ENCODE data around the gene CACNA1C.
"Not testable (repeated sequence)": the region's sequence is repeated elsewhere in the genome, so short reads cannot be mapped to it uniquely, and the experiment has no call there.

Gene CACNA1C

DNA sequence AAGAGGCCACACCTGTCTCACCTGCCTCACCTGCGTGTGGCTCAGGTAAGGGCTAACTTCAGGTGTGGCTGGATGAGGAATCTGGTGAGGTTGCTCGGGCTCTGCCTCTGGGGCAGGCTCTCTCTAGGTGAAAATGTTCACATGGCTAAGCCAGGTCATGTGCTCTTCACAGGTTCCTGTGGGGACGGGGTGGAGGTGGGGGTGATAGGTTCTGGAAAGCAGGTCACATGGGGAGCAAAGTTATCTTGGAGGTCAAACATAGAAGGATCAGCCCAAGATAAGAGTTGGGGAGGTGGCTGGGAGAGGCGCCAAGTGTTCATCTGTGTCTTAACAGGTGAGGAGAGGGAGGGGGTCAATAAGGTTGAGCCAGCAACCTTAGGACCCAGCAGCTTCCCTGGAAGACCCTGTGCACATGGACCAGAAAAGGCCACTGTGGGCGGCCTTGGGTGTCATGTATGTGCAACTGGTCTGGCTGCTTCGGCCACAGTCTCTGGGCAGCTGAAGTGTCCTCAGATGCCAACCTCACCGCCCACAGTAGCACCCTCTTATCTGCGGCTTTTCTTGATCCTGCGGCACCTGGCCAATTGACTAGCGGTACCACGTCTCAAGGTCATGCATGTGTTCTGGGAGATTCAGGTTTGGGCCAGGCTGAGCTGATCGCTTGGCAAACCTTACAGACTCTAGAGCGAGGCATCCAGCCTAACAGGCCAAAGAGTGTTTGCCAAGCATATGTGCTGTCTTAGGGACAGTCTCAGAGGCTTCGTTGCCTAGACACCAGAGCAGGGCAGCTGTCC is 60.5 kb downstream of the CACNA1C start:
- DNase-seq = no peak

DNA sequence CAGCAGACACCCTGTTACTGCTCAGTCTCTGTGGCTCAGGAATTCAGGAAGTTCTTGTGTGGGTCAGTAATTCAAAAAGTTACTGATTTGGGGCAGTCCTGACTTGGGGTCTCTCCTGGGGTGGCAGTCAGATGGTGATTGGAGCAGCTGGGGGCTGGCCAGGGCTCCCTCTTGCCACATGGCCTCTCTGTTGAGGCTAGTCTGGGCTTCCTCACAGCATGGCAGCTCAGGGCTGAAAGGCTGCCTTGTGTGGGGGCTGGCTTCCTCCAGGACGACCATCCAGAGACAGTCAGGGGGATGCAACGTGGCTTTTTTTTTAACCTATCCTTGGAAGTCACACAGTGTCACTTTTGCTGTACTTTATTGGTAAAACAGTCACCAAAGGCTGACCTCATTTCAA is 61.3 kb downstream of the CACNA1C start:
- DNase-seq = no peak

DNA sequence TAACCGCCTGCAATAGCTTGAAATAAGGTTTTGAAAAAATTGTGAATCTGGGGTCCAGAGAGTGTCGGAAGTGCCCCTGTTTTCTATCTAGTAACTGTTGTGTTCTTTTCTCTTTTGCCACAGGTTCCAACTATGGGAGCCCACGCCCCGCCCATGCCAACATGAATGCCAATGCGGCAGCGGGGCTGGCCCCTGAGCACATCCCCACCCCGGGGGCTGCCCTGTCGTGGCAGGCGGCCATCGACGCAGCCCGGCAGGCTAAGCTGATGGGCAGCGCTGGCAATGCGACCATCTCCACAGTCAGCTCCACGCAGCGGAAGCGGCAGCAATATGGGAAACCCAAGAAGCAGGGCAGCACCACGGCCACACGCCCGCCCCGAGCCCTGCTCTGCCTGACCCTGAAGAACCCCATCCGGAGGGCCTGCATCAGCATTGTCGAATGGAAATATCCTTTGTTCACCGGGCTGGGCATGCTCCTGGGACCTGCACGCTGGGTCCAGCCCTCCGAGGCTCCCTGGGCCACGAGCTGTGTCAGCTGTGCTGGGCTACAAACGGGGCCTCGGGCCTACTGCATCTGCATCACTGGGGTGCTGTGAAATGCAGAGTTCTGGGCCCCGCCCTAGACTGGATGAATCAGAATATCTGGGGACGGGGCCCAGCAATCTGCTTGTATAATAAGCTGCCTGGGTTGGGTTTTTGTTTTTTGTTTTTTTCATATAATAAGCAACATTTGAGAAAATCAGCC is 62.5 kb downstream of the CACNA1C start:
- no peak for DNase-seq

DNA sequence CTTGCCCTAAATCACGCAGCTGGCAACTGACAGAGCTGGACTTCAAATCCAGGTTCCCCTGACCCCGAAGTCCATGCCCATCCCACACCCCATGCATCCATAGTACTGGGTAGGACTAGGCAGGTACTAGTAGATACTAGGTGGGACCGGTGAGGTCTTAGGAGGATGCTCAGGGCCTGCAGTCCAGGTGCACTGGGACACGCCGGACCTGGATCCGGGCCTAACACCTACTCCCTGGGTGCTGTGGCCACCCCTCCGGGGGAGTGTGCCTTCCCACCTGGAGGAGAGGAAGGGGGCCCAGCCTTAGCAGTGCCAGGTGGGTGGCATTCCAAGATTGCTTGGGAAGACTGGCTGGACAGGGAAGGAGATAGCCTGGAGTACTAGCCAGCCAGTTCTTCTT is 64.8 kb downstream of the CACNA1C start:
- no peak for DNase-seq

DNA sequence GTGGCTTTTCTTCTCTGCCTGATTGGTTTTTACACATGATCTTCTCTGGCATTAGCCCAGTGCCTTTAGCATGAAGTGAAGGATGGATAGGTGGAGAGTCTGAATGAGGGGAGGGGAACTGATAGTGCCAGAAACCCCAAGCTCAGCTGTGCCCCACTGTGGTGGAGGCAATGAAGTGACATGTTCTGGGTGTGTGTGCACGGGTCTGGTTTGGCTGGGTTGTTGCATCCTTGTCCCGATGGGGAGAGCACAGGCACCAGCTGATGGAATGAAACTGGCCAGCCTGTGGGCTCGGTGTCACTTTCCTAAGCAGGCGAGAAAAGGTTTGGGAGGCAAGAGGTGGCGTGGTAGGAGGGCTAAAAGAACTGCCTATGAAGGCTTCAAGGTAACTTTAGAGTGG is 65.3 kb downstream of the CACNA1C start:
- DNase-seq = no peak

DNA sequence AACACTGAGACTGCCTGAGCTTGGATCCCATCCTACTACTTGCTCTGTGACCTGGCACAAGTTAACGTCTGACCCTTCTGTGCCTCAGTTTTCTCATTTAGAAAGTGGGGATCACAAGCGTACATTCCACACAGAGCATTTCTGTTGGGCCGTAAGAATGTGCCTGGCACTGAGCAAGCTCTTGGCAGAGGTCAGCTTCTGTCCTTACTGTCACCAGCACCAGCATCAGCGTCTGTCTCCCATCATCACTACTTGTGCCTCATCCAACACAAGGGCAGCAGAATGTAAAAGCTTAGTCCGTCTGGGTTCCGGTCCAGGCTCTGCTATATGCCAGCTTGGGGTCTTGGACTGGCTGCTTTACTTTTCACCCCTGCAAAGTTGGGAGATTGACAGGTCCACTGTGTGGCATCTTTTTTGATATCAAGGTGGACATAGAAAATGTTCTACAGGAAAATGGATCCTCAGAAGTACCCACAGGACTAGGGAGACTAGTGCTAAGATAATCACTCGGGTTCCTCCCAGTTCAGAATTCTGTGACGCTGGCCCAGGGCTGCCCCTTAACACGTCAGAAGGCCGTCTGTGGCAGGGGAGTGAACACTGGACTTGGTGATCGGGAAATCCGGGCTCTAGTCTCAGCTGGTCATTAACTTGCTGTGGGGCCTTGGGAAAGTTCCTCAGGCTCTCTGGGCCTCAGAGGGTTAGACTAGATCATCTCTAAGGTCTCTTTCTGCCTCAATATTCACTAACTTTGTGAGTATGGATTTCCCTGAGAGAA is 65.9 kb downstream of the CACNA1C start:
- DNase-seq = no peak

DNA sequence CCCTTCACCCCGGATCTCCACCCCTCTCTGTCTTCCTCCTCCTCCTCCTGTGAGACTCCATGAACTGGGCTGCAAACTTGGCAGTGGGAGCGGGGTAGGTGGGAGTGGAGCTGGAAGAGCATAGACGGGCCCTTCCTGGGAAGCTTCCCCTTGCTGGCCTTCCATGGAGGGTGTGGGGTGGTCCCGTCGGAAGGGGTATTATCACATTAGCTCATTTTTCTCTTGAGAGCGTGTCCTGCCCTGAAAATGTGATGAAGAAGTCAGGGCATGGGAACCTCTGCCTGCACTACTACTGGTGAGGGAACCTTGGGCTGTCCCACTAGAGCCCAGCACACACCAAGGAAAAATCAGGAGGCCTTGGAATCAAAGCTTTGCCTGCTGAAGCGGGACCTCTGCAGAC is 66.5 kb downstream of the CACNA1C start:
- no peak for DNase-seq

DNA sequence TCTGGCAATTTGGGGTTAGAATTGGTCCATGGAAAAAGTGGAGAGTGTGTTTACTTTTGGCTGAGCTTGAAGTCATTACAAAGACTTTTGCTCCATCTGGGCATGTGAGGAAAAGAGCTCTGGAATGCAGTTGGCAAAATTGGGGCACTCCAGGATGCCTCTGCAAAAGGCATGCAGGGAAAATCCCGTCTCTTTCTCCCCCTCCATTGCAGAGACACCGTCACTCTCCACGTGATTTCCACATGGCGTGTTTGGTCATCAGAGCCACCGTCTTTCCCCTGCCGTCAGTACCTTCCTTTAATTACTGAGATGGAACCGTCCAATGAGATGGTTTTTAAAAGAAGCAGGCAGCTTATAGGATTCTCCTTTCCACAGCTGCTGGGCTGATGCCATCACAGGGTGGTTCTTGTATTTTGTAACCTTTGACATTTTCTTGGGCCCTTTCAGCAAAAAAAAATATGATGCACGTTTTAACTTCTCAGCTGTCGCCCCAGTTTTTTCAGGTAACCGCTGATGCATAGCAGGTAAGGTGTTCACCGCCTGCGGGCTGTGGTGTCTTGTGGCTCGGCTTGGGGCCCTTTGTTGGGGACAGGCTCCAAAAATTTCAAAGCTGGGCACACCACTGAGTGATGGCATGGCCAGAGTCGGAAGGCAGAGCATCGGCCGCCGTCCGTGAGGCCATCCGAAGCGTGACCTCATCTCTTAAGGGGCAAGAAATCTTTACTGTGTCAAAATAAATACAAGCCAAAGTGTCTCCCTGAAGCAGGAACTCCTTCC is 68.4 kb downstream of the CACNA1C start:
- DNase-seq = no peak

DNA sequence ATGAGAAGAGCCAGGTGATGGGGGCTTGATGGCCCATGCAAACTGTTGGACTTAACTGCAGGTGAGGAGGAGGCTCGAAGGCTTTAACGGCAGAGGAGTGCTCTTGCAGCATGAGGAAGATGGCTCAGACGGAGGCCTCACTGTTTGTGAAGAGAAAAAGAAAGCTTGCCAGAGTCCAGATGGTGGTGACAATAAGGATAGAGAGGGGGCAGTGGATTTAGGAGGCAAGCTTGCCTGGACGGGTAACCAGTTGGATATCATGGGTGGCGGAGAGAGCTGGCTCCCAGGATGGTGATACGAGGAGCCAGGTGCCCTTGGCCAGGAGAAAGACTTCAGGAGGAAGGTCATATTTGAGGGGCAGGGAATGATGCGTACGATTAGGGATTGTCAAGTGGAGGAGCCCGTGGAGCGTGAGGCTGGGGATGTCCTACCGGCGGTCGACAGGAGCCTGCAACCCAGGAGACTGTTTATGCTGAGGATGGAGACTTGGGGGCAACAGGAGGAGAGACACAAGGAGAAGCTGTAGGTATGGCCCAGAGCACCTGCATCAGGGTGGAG is 71.8 kb downstream of the CACNA1C start:
- DNase-seq = no peak

DNA sequence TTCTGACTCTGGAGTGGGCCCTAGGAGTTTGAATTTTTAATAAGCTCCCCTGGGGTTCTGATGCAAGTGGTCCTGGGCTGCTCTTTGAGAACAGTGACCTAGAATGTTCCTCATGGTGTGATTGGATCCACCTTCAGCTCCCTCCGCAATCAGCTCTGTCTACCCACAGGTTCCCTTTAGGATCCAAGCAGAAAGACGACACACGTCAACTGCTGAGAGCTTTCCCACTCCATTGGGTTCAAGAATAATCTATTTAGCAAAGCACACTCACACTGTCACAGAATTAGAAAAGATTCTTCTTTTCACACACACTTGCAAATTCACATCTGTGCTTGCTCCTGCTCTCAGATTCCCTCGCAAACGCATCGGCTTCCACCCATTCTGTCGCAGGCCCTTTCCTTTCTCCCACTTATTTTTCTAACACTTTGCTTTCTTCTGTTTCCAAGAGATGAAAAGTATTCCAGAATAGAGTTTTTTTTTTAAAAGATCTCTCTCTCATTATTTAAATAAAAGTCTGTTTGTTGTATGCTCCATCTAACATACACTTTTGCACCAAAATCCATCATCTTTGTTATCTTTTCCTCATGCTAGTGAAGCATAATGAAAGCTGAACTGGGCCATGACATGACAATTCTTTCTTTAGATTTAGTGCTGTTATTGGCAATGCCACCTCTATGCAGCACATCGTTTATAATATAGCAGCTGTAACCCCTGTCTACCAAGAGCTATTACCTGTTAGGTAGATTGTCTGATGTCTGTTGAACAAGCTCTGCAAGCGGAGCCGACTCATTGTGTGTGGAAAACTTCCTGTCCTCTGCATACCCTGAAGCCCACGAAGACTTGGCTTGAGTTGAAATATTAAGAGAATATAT is 73.1 kb downstream of the CACNA1C start:
- DNase-seq = no peak

DNA sequence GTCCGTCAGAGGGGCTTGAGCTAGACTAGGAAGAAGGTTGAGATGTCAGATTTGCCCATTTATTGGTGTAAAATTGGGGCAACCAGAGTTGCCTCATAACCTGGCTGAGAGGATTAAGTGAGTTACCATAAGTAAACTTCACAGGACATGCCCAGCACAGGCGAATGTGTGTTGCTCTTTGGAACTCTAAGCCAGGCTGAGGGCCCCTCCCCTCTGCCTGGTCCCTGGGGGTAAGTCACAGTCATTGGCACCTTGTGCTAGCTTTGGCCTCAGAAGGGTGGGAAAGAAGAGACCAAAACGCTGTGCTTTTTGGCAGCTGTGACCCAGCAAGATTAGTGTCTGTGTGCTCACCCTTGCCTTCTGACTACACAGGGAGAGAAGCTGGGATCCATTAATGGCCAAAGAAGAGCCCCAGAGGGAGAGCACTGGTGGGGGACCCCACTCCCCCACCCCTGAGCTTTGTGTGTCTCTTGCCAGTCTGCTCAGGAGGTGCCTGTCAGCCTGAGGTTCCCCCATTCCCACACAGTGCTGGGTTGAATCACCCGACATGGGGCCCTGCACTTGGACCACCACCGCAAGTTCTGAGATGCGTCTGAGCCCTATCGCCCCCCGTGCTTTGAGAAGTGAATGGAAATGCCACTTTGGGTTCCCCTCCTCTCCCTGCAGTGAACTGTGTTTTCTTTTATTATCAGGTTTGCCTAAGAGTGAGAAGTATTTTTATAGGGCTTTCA is 74.1 kb downstream of the CACNA1C start:
- no peak for DNase-seq

DNA sequence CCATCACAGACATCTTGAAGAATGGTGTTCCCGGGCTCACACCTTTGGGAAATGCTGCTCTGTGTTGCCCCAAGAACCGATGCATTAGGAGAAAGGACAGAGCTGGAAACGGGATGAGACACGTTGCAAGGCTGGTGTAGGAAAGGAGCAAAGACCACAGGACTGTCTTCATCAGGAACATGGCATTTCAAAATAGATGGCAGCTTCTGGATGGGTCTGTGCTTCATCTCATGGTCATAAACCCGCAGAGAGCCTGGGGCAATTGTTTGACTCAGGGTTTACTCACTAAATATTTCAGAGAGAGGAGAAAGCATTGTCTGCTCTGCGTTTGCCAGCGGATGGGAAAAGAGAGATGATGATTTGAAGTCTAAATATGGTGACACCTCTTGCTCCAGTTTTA is 76.3 kb downstream of the CACNA1C start:
- no peak for DNase-seq

DNA sequence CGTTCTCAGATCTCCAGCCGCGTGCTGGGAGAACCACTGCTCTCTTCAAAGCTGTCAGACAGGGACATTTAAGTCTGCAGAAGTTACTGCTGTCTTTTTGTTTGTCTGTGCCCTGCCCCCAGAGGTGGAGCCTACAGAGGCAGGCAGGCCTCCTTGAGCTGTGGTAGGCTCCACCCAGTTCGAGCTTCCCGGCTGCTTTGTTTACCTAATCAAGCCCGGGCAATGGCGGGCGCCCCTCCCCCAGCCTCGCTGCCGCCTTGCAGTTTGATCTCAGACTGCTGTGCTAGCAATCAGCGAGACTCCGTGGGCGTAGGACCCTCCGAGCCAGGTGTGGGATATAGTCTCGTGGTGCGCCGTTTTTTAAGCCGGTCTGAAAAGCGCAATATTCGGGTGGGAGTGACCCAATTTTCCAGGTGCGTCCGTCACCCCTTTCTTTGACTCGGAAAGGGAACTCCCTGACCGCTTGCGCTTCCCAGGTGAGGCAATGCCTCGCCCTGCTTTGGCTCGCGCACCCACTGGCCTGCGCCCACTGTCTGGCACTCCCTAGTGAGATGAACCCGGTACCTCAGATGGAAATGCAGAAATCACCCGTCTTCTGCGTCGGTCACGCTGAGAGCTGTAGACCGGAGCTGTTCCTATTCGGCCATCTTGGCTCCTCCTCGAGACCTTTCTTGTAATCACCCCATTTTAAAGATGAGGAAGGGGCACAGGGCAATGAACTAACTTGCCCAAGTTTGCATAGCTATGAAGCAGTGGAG is 83.1 kb downstream of the CACNA1C start:
- not testable (repeated sequence) for DNase-seq

DNA sequence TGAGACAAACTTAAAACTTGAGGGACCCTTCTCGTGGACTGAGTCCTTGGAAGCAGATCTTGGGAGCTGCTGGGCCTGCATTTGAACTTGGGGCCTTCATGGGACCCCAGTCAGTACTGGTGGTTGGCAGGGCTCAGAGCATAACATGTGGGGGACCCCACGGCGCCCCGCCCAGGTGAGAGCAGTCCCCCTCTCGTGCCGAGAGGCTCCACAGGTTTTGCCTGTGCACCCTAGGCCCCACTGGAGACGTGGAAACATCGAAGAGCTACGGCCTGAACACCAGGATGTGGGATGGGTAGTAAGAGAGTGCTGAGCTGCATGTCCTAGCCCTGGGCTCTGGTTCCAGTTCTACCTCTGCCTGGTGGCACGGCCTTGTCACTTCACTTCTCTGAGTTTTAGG is 84.1 kb downstream of the CACNA1C start:
- DNase-seq = no peak

DNA sequence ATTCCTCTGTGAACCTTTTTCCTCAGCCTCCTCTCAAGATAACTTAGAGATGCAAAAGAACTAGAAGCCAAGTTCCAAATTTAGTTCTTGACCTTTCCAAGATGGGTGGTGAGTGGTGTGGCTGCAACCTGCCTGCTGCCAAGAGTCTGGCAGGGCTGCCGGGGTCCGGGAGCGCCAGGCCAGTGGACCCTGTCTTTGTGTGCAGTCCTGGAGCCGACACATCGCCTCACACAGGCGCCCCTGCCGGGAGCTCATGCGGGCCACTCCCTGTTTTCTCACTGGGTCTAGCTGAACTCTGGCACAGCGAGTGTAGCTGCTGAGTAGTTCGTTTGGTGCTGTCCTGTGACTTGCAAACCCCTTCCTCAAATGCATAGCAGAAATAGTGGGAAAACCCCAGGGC is 84.9 kb downstream of the CACNA1C start:
- no peak for DNase-seq

DNA sequence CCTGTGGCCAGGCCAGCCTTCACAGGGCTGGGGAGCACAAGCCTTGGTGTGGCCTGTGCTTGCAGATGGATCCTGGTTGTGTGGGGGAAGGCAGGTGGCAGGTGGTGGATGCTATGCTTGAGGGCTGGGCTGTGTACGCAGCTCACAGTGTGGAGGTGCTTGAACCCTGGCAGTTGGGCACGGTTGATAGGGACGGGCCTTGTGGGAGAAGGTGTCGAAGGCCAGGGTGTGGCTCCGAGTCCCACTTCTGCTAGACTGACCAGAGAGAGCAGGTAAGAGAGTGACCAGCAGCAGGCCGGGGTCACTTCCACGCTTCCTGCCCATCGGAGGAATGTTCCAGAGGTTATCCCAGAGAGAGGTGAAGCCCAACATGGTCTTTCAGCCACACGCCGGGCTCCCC is 85.5 kb downstream of the CACNA1C start:
- DNase-seq = no peak

DNA sequence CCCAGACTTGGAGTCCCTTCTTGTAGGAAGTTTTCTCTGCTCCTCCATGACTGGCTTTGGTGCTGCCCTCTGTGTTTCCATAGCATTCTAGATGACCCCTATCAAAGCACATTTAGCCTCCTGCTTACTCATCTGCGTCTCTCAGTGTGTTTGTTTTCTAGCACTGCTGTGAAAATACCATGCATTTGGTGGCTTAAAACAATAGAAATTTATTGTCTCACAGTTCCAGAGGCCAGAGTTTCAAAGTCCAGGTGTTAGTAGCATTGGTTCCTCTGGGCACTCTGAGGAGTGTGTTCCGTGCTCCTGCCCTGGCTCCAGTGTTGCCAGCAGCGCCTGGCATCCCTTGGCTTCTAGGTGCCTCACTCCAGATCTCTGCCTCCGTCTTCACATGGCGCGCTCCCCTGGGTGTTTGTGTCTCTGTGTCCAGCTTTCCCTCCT is 86.1 kb downstream of the CACNA1C start:
- DNase-seq = no peak

DNA sequence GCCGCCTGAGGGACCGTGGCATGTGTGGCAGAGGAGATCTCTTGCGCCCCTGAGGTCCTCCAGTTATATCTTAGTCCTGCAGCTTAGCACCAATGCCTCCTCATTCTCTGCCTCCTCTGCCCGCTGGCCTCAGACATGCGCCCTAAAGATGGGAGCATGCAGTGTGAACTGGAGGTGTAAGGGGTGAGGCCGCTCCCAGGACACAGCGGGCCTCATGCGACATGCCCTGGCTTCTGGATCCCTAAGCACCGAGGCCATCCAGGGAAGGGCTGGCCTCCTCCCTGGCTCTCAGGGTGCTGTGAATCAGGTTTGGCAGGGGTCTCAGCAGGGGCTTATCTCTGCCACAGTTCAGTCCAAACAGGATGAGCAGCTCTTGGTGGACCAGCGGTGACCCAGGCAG is 86.9 kb downstream of the CACNA1C start:
- DNase-seq = no peak

DNA sequence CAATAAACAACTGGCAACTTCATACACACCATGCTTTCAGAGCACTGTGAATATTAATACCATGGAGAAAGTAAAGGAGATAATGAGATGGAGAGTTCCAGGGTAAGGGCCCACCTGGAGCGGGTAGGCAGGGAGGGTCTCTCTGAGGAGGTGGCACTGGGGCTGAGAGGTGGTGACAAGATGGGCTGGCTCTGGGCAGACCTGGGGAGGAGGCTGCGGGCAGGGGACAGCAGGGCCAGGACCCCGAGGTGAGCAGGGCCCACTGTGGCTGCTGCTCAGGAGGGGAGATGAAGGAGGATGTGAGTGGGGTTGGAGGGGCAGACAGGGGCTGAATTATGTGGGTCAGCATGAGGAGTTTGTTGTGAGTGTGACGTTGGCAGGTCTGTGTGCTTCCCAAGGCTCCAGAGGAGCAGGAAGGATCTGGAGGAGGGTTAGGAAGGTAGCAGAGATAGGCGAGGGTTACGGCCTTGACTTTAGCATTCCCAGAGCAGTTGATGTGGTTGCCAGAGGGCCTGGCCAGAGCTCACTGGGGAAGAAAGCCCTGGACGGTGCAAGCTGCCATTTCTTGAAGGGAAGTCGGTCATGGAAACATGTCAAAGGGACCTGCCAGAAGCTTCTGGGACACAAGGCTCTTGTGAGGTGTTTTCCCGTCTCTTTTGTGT is 88.2 kb downstream of the CACNA1C start:
- DNase-seq = no peak
